Left hindlimb (tissue), 1 donor: Measurements from ENCODE around the gene IL21R.
"Not testable (repeated sequence)": the region's sequence is repeated elsewhere in the genome, so short reads cannot be mapped to it uniquely, and the experiment has no call there.

Source experiments
- DNase-seq: peaks from one replicate; pipeline ENCODE4 v3.0.0-alpha.2; 2018

IL21R gene

GRCh38 chr16:27428026-27428785 is 26.2 kb downstream of the IL21R start:
- no peak for DNase-seq

DNA sequence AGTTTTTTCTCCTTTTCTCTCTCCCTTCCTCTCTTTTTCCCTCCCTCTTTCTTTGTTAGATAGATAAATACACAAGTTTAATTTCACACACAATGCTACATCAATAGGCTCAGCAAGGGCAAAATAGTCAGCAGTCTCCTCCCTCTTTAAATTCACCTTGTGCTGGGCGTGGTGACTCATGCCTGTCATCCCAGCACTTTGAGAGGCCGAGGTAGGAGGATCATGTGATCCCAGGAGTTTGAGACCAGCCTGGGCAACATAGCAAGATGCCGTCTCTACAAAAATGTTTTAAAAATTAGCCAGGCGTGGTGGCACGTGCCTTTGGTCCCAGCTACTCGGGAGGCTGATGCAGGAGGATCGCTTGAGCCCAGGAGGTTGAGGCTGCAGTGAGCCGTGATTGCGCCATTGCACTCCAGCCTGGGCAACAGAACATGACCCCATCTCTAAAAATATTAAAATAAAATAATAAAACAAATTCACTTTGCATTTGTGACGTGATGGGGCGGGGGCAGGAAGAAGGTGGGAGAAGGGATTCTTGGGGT is 27.4 kb downstream of the IL21R start:
- DNase-seq, result no peak

- no peak for DNase-seq
Measured at GRCh38 chr16:27429981-27430441, 28.0 kb downstream of the IL21R start.

GRCh38 chr16:27430512-27430911 is 28.5 kb downstream of the IL21R start:
- no peak for DNase-seq

DNA sequence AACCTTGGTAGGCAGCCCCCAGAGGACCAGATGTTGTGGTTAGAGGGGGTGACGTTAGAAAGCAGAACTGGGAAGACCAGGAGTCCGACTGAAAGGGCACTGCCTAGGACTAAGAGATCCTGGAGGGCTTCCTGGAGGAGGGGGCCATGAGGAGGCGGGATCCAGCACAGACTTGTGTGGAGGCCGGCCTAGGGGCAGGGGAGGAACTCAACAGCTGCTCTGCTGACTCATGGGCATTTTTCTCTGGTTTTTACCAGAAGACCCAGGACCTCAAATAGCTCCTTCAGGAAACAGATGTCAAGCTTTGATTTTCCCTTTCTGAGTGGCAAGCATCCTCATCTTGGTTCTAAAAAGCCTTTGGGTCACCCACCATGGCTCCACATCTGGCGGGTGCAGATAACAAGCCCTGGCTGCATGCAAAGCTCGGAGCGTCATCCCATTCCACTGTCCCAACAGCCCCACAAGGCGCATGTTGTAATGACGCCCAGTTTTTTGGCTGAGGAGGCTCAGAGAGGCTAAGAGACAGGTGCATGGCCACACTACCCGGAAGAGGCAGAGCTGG is 29.0 kb downstream of the IL21R start:
- DNase-seq, result no peak

DNA sequence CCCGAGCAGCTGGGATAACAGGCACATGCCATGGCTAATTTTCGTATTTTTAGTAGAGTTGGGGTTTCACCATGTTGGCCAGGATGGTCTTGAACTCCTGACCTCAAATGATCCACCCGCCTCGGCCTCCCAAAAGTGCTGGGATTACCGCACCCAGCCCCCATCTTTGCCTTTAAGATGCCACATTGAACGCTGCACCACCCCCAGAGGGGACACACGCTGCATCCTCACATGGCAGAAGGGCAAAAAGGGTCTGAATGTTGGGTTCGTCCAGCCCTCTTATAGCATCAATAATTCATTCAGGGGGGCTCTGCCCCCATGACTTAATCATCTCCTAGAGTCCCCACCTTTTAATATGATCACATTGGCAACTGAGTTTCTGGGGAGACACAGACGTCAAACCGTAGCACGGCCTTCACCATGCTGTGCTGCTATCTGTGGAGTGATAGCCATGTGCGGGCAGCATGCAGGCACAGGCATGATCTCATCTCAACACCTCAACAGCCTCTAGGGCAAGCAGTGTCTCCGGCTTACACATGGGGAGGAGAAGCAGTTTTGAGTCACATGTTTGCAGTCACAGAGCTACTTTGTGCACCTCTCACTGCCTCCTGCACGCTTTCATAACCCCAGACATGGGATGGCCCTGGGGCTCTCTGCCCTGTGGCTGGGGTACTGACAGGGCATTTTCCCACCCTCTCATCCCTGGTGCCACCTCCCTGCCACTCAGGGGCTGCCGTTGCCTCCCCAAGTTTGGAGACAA is 30.0 kb downstream of the IL21R start:
- no peak for DNase-seq

GRCh38 chr16:27432558-27432957 is 30.6 kb downstream of the IL21R start:
- no peak for DNase-seq

DNA sequence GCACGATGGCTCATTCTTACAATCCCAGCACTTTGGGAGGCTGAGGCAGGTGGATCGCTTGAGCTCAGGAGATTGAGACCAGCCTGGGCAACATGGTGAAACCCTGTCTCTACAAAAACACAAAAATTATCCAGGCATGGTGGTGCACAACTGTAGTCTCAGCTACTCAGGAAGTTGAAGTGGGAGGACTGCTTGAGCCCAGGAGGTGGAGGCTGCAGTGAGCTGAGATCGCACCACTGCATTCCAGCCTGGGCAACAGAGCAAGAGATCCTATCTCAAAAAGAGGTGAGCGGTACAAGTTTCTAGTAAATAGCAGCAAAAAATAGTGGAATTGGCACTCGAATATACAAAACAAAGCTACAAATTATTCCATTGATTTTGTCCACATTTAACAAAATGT is 31.2 kb downstream of the IL21R start:
- DNase-seq, result not testable (repeated sequence)

- no peak for DNase-seq
Measured at GRCh38 chr16:27433636-27434035, 31.7 kb downstream of the IL21R start.

DNA sequence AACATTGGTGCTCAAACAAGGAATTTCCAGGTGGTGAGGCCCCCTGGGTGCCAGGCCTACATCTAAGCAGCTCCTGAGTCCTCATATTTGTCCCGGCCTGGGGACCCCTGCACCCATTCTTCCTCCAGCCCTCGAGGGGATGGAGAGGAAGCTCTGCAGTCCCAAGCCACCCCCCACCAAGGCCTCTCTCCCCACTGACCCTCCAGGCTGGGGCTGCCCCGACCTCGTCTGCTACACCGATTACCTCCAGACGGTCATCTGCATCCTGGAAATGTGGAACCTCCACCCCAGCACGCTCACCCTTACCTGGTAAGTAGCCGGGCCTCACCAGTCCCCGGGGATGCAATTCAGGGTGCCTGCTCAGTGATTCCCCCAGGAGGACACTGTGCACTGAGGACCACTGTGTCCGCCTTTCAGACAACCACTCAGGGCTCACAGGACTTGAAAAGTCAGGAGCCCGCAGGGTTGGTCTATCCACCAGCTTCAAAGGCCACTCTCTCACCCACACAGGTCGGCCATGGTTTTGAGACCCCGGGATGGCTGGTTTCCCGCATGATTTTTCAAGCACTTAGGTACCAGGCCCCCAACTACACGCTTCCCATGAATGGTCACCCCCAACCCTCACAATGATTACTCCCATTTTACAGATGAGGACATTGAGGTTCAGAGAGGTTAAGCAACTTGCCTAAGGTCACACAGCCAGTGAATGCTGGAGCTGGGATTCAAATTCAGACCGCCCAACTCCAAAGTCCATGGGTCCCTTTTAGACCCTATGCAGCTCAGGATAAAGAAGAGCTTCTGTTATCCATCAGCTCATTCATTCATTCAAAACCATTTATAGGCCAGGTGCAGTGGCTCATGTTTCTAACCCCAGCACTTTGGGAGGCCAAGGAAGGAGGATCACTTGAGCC is 32.4 kb downstream of the IL21R start:
- DNase-seq, result no peak

GRCh38 chr16:27435146-27435545 is 33.2 kb downstream of the IL21R start:
- not testable (repeated sequence) for DNase-seq

DNA sequence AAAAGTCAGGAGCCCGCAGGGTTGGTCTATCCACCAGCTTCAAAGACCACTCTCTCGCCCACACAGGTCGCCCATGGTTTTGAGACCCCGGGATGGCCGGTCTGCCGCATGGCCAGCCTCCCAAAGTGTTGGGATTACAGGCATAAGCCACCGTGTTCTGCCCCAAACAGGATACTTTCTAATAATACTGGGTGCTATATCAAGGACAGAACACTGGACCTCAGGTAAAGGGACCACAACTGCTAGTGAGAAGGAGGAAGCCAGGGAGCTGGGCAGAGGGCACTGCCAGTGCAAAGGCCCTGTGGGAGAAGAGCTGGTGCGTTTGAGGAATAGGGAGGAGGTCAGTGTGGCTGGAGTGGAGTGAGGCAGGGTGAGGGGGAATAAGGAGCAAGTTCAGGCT is 34.1 kb downstream of the IL21R start:
- no peak for DNase-seq

- DNase-seq, result no peak
Measured at GRCh38 chr16:27436921-27437650, 35.1 kb downstream of the IL21R start.

- DNase-seq, result no peak
Measured at GRCh38 chr16:27437946-27438345, 36.0 kb downstream of the IL21R start.

DNA sequence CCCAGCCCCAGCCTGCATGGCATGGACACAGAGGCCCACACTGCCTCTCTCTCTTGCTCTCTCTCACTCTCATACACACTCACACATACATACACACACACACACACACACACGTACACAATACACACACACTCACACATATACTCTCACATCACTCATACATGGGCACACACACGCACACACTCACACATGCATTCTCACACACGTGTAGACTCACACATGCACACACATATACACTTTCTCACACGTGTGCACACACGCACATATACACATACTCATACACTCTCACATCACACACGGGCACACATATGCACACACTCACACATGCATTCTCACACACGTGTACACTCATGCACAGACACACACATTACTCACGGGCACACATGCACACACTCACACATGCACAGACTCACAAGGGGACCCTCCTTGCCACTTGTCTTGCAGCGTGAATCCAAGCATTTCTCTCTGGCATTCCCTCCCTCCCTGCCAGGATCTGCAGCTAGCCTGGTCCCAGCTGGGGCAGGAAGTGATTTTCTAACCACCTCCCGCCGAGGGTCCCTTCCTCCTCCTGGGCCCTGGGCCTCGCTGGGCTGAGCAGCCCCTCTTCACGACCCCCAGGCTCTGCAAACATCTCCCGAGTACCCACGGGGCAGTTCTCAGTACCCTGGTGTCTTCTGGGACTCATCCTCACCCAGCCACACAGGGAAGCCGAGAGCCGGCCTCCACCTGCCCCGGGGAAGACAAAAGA is 37.5 kb downstream of the IL21R start:
- DNase-seq, result no peak

- peak; percentile 4 for DNase-seq
Measured at GRCh38 chr16:27441276-27441675, 39.3 kb downstream of the IL21R start.

GRCh38 chr16:27441998-27442397 is 40.0 kb downstream of the IL21R start:
- DNase-seq, result peak; percentile 7

DNA sequence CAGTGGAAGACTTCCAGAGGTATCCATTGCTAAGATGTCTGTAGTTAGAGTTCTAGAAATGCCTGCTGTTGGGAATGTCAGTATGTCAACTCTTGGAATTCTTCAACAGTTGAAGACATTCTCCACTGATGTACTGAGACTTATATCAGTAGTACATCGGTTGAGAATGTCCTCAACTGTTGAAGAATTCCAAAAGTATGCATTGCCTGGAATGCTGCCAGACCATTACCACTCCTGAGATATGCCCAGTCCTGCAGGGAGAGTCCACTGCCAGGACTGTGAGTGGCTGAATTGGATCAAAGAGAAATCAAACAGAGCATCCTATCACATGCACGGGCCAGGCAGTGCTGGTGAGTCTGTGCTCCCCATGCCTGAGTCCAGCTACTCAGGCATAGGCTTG is 42.0 kb downstream of the IL21R start:
- no peak for DNase-seq

DNA sequence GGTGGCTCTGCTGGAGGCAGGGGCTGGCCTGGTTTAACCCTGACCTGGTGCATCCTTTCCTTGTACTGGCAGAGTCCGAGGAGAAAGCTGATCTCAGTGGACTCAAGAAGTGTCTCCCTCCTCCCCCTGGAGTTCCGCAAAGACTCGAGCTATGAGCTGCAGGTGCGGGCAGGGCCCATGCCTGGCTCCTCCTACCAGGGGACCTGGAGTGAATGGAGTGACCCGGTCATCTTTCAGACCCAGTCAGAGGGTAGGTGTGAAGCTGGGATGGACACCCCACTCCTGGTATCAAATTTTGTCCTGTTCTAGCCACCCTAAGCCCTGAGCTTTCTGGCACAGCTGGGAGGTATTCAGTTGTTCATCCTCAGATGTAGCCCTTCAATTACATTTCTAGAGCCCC is 42.5 kb downstream of the IL21R start:
- DNase-seq, result peak; percentile 11

GRCh38 chr16:27445502-27446175 is 43.7 kb downstream of the IL21R start:
- DNase-seq, result peak; percentile 5
